Right lobe of liver (tissue), 6 donors: ENCODE results near the gene CCBE1. TPM values are rescaled to one million over a fixed set of nuclear protein-coding genes. Genes with fewer than 3 reads are reported as not detected.

Experiments
- ATAC-seq, 4 donors: fragments of 200-7000 bp; cut with Tn5 transposase; one replicate each; pipeline ENCODE4 v1.9.1; 2020; ENCODE audit warnings: mild to moderate bottlenecking in 4 of 4, moderate library complexity in 4 of 4
- DNase-seq, 3 donors: peaks; one replicate each; pipeline ENCODE4 v3.0.0-alpha.2; 2020
- H3K27ac ChIP-seq, 3 donors: fragments of 200-600 bp; one replicate each; pipeline ENCODE4 v1.8.0; 2022
- H3K27me3 ChIP-seq, 2 donors: fragments of 200-600 bp; one replicate each; pipeline ENCODE4 v1.8.0; 2022
- H3K36me3 ChIP-seq, 4 donors: fragments of 200-600 bp; sonication (generic) in 1 of 4; one replicate each; pipeline versions ENCODE4 v1.5.1 to v1.8.0; 2017 to 2022; ENCODE audit warnings: control low read depth in 1 of 4
- H3K4me1 ChIP-seq, 4 donors: fragments of 200-600 bp; sonication (generic) in 1 of 4; one replicate each; pipeline versions ENCODE4 v1.5.1 to v1.8.0; 2017 to 2022; ENCODE audit warnings: control low read depth in 1 of 4
- H3K4me3 ChIP-seq, 3 donors: fragments of 200-600 bp; one replicate each; pipeline ENCODE4 v1.8.0; 2022
- H3K9me3 ChIP-seq, 4 donors: fragments of 200-600 bp; sonication (generic) in 1 of 4; one replicate each; pipeline versions ENCODE4 v1.5.1 to v1.8.0; 2017 to 2022; ENCODE audit warnings: control low read depth in 1 of 4
- POLR2A ChIP-seq: fragments of 450-650 bp; IDR thresholded peaks from one replicate; pipeline ENCODE4 v1.6.1; 2017; ENCODE audit warnings: antibody characterized with exemption, mild to moderate bottlenecking
- WGBS: methylation state at CpG from one replicate; pipeline ENCODE4 v1.1.6; 2018; ENCODE audit warnings: low coverage, low lambda C conversion rate; ENCODE audit not compliant: insufficient coverage; ENCODE audit errors: missing lambda C conversion rate; 5-methylcytosine and 5-hydroxymethylcytosine counted together
- intact Hi-C, 2 donors: fragments of 100-400 bp; cut with DNase I; formaldehyde crosslinking; loops; one replicate each; pipeline versions ENCODE4 v1.11.2 to v1.14.1; 2022
- total RNA-seq, 6 experiments: library from RNA; depleted of rRNA in 2 of 6; stranded (reverse); fragments of >200 nt in 2 of 6; fragmentation: NEBNext Ultra II Directional in 3 of 6; extraction: Animal tissue kit (Norgen Biotek cat#: 25700) in 3 of 6; gene quantifications; one replicate each; pipeline versions ENCODE4 v1.1.0 to v1.2.4, GENCODE V29; 2016 to 2023
- TF ChIP-seq, protein P1 (sequence below), 4 donors: fragments of 200-600 bp in 3 of 4; fragments of 450-650 bp in 1 of 4; IDR thresholded peaks; one replicate each; pipeline versions ENCODE4 v1.5.1 to v1.8.0; 2016 to 2022; ENCODE audit warnings: antibody characterized with exemption in 4 of 4, mild to moderate bottlenecking in 2 of 4
- donor health status: DM: no; HTN: yes; CAD: no.
- donor health status: DM: no; HTN: no; CAD: no.
- donor health status: DM: no; HTN: no; CAD: no.
- donor health status: DM: no; HTN: yes; CAD: no.
- donor health status: DM: no; HTN: yes; CAD: no.

CCBE1 gene
- total RNA-seq, 6 experiments from 2014 or later = 2.7 to 6.9 (median 4.3) TPM

- WGBS = 36% methylated on average over 5 of the region's 5 CpGs
- H3K27me3 ChIP-seq = no peaks in the 10 kb centered on the region
- no peak for DNase-seq
- no peak for ATAC-seq
- no peak overlapping the region for H3K4me3 ChIP-seq
- no peaks in the 10 kb centered on the region for H3K36me3 ChIP-seq
- intact Hi-C loops = no loop called here
- no peak overlapping the region for H3K27ac ChIP-seq
- no peaks in the 10 kb centered on the region for H3K4me1 ChIP-seq
- no peaks in the 10 kb centered on the region for H3K9me3 ChIP-seq
- TF ChIP-seq, protein P1, sequence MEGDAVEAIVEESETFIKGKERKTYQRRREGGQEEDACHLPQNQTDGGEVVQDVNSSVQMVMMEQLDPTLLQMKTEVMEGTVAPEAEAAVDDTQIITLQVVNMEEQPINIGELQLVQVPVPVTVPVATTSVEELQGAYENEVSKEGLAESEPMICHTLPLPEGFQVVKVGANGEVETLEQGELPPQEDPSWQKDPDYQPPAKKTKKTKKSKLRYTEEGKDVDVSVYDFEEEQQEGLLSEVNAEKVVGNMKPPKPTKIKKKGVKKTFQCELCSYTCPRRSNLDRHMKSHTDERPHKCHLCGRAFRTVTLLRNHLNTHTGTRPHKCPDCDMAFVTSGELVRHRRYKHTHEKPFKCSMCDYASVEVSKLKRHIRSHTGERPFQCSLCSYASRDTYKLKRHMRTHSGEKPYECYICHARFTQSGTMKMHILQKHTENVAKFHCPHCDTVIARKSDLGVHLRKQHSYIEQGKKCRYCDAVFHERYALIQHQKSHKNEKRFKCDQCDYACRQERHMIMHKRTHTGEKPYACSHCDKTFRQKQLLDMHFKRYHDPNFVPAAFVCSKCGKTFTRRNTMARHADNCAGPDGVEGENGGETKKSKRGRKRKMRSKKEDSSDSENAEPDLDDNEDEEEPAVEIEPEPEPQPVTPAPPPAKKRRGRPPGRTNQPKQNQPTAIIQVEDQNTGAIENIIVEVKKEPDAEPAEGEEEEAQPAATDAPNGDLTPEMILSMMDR (IDR thresholded peaks at IDR 0.05) = no peak
- TF ChIP-seq POLR2A = no peak
These were observed 9.3 kb upstream of the CCBE1 start for GRCh38 chr18:59706499-59706898.

GRCh38 chr18:59705145-59705544, 7.9 kb upstream of the CCBE1 start:
- ATAC-seq (no peak), DNase-seq (no peak)
- Histone ChIP-seq H3K27ac (no peak overlapping the region), H3K4me1 (no peaks in the 10 kb centered on the region), H3K36me3 (no peaks in the 10 kb centered on the region), H3K9me3 (no peaks in the 10 kb centered on the region), H3K27me3 (no peaks in the 10 kb centered on the region), H3K4me3 (no peak overlapping the region)
- WGBS = 42% methylated on average over 1 of the region's 1 CpG
- no peak for TF ChIP-seq POLR2A
- TF ChIP-seq, protein P1 (IDR thresholded peaks at IDR 0.05) = no peak
- intact Hi-C loops = no loop called here

- intact Hi-C loops = no loop called here
- TF ChIP-seq, protein P1 (IDR thresholded peaks at IDR 0.05) = no peak
- TF ChIP-seq POLR2A = no peak
- WGBS = 57% methylated on average over 1 of the region's 1 CpG
These were observed 6.9 kb upstream of the CCBE1 start for GRCh38 chr18:59704146-59704545.

DNA sequence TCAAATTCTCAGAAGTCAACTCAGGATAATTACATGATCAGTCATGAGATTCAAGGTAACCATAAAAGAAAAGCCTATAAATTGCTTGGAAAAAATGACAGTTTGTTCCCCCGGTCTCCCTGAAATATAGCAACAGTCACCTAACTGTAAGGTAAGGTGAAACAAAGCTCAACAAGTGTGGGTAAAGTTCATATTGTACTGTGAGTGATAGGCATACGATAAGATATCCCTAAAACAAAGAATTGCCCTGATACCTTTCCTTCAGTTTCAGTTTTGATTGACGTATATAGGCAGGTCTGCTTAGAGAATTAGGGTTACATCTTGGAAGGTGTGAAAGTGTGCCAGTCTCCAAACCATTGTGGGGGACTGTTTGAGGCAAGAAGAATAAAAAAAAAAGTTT, 4.0 kb upstream of the CCBE1 start:
- TF ChIP-seq, protein P1 (IDR thresholded peaks at IDR 0.05) = no peak
- no peak for TF ChIP-seq POLR2A
- peaks cover 0 to 8% of the 10 kb centered on the region in 2 donors for H3K27me3 ChIP-seq
- WGBS = 71% methylated on average over 3 of the region's 3 CpGs
- H3K4me3 ChIP-seq = no peak overlapping the region
- ATAC-seq (no peak), DNase-seq (no peak)
- intact Hi-C loops = no loop called here
- peaks cover 0 to 10% (median 0%) of the 10 kb centered on the region in 4 donors for H3K4me1 ChIP-seq
- H3K36me3 ChIP-seq = no peaks in the 10 kb centered on the region
- no peaks in the 10 kb centered on the region for H3K9me3 ChIP-seq
- no peak overlapping the region for H3K27ac ChIP-seq

More at GRCh38 chr18:59704146-59704545, 6.9 kb upstream of the CCBE1 start:
- Histone ChIP-seq H3K27me3 (no peaks in the 10 kb centered on the region), H3K27ac (no peak overlapping the region), H3K4me3 (no peak overlapping the region), H3K36me3 (no peaks in the 10 kb centered on the region), H3K4me1 (no peaks in the 10 kb centered on the region), H3K9me3 (no peaks in the 10 kb centered on the region)
- no peak for ATAC-seq
- no peak for DNase-seq

GRCh38 chr18:59700535-59700967, 3.3 kb upstream of the CCBE1 start:
- TF ChIP-seq, protein P1 (IDR thresholded peaks at IDR 0.05) = no peak
- no peak for TF ChIP-seq POLR2A
- intact Hi-C loops = no loop called here
- no peak overlapping the region for H3K27ac ChIP-seq
- DNase-seq = no peak
- peak in 1 of 4 donors; percentile 19 for ATAC-seq
- no peaks in the 10 kb centered on the region for H3K9me3 ChIP-seq
- H3K27me3 ChIP-seq = peaks cover 0 to 10% of the 10 kb centered on the region in 2 donors
- H3K4me1 ChIP-seq = peaks cover 0 to 10% (median 0%) of the 10 kb centered on the region in 4 donors
- 35% methylated on average over 3 of the region's 3 CpGs for WGBS
- H3K36me3 ChIP-seq = no peaks in the 10 kb centered on the region
- H3K4me3 ChIP-seq = no peak overlapping the region
